Stimulated activated CD8-positive, alpha-beta memory T cell treated with anti-CD3 and anti-CD28 coated beads, Interleukin-4, amount 100 ng/mL, for 1 hour (primary cell): ENCODE measurements around the gene GTF3C4.

Experiments
- DNase-seq, 2 donors: peaks; one replicate each; pipeline ENCODE4 v3.0.0-alpha.2; 2020; ENCODE audit warnings: low read depth in 2 of 2, low spot score in 1 of 2

Gene GTF3C4

GRCh38 chr9:132670457-132671391, at the start of gene GTF3C4:
Gene GTF3C4, plus strand, starts transcription at chr9:132670464. Its CDS starts 135 bp downstream, at chr9:132670599.
- DNase-seq, result peak in 1 of 2 donors; percentile 16

- no peak for DNase-seq
Measured at GRCh38 chr9:132622159-132622558, 48.1 kb upstream of the GTF3C4 start.

DNA sequence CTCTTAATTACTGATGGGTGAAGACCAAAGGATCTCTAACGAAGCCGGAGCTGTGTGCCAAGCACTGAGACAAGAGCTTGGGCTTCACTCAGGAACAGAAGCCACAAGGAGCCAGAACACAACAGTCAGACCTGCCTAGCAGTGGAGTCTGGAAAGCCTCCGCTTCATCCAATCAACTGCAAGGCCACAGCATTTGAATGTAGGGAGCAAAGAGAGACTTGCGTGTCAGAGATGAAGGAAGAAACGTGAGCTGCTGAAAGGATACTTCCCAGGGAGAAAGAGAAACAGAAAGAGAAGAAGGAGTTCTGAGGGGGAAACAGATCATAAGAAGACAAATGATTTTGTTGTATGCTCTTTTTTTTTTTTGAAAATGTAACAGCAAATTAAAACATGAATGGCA, 44.0 kb upstream of the GTF3C4 start:
- no peak for DNase-seq

DNA sequence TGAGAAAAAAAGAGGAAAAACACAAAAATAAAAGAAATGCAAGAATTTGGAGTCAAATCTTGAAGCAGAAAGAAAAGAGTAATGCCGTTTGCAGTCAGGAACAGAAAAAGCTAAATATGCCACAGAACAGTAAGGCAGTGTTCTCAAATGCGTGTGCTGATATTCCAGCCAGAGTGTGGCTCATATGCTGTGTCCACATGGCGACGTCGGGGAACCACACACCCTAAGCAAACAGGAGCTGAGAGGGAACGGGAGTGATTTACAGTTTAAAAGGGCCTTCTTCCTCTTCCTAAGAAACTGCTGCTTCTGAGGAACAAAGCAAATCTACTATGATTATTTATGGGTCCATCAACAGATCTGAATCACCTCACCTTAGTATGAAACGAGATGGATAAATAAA, 43.2 kb upstream of the GTF3C4 start:
- no peak for DNase-seq

- no peak for DNase-seq
Measured at GRCh38 chr9:132627594-132627993, 42.7 kb upstream of the GTF3C4 start.

DNA sequence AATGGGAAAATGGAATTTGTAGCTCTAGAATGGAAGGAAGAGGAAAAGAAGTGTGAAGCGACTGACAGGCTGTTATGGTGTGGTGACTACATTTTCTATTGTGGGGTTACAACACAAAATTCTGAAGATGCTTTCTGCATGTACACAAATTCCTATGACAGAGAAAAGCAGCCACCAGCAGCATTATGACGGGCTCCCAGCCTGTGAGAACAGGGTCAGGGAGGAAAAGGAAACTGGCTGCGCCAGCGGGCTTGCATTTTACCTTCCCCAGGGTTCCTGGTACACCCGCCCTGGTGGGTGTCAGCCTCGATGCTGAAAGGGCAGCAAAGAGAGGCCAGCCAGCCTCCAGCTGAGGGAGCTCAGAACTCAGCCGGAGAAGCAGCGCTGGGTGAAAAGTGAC, 41.5 kb upstream of the GTF3C4 start:
- DNase-seq, result no peak

DNA sequence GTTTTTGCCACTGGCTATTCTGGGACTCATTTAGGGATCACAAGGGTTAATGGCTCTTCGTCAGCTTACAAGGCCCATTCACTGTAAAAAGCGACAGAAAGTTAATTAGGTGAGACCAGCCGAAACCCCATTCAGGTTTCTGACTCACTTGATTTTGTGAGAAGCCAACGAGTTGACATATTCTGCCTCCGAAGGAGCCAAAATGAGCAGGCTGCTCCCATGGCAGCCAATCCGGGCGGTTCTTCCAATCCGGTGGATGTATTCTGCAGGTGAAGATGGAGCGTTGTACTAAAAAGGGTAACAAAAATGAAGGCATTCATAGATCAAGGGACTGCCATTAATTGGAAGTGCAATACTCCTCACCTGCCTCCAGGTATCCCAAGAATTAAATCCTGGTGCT, 40.1 kb upstream of the GTF3C4 start:
- no peak for DNase-seq

DNA sequence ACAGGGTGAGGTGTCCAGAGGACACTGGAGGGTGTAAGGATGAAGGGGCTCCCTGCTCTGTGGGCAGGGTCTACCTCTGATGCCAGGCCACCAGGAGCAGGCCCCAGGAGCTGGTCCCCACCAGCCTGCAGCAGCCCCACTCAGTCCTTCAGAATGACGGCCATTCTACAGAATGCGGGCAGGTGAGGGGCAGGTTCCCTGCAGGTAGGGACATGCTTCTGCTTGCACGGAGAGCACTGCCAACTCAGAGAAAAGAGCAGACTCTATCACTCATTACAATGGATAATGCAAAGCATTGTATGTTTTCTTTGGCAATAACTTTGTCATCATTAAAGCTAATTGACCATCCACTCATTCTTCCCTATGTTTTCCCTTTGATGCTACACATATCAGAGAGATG, 39.5 kb upstream of the GTF3C4 start:
- DNase-seq, result no peak

DNA sequence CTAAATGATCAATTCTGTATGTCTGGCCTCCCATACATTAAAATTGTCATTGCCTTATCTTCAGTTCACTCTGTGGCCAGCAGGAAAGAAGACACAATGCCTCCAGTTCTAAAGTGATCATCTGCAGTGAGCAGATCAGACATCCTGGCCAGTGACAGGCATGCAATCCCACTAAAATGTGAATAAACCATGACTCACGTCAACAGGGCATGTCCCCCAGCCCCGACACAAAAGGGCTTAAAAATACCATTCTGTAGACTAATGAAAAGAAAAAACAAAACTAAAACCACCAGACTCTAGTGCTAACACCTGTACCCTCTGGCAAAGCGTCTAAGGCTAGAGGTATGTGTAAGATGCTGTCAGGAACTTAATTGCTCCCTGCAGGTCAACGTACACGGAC, 39.0 kb upstream of the GTF3C4 start:
- no peak for DNase-seq

DNA sequence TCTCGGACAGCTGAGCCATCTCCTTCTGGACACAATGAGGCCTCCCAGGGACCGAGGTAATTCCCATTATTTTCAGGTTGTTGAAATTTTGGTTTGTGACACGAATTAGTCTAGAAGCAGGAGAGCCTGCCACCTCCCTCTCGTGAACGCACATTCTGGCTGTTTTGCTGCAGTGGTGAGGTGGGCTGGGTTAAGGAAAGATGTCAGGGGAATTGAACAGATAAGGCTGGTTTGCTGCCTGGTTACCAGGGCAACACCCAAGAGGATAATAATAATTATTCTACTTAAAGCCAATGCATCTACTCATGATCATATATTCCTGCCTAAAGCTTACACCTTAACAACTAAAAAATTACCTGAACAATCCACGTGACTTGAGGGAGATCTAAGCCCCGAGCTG, 38.6 kb upstream of the GTF3C4 start:
- no peak for DNase-seq

DNA sequence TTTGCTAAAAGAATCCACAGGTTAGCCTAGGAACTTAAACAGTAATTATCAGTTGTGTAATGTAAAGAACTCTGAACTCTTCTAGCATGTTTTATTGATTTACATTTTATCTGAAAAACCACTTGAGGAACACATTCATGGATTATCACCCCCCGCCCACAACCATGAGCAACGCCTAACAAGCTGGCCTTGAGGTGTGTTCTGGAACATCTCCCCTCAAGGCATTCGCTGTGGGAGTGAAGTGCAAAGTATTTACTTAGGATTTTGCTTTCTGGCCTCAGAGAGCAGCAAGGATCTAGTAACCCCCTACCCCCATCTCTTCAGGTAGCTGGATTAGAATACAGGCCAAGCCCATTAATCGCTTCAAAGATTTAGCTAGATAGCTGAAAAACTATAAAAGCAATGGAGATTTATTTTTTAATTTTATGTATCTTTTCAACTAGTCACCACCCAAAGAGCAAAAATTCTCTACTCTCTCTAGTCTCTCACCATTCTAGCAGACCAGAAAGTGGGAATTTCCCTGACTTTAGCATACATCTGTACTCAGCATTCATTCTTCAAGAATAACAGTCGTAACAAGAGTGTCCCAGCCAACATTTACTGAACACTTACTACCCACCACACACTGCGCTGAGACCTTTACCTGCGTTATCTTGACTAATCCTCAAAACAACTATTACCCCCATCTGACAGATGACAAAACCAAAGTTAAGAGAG, 37.7 kb upstream of the GTF3C4 start:
- no peak for DNase-seq

- DNase-seq, result no peak
Measured at GRCh38 chr9:132634327-132634726, 35.9 kb upstream of the GTF3C4 start.

DNA sequence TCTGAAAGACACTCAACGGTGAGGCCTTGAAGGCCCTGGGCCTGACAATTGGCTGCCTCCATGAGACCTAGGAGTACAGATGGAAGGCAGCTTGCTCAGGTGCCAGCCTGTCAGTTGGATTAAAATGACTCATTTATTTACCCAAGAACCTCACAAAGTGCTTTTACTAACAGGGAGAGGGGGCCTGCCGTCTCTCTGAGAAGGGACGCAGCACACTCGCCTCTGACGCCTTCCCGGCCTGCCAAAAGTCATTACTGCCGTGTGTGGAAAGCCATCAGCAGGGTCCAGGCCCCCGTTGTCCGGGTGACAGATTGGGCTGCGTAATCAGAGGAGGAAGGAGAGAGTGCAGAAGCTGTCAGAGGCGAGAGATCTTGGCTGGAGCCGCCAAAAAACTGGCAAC, 32.9 kb upstream of the GTF3C4 start:
- DNase-seq, result no peak

- no peak for DNase-seq
Measured at GRCh38 chr9:132637801-132638200, 32.5 kb upstream of the GTF3C4 start.

GRCh38 chr9:132638240-132638639, 32.0 kb upstream of the GTF3C4 start:
- no peak for DNase-seq

DNA sequence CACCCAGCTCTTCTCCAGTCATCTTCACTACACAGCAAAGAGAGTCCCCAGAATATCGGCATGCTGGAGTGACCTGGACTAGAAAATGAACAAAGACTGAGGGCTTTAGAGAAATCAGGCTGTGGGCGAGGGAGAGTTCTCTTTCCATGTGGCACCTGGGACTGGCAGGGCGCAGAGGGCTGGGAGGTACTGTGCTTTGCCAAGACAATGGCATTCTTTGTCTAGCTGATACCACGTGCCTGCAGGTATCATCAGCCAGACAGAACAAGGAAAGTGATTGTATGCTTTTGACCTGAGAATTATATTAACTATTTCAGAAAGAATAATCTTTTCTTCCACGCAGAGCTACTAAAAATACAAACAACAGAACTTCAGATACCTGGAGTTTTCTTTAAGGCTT, 30.9 kb upstream of the GTF3C4 start:
- no peak for DNase-seq

GRCh38 chr9:132641216-132641615, 29.0 kb upstream of the GTF3C4 start:
- no peak for DNase-seq

- no peak for DNase-seq
Measured at GRCh38 chr9:132644251-132644650, 26.0 kb upstream of the GTF3C4 start.

DNA sequence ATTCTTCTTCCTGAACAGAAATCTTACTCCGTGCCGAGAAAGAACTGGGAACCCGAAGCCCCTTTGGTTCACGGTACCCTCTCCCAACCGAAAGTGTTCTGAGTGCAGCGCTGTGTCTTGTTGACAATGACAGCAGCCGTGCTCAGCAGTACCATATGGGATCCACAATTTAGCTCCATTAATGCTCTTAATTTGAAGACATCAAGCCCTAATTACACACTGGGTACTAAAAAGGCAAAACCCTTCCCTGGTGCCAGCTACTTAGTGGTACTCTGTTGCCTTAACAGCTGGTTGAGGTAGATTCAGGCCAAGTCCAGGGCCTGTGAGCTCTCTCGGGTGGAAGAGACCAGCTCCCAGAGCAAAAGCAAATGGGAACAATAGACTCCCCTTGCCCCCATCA, 25.0 kb upstream of the GTF3C4 start:
- DNase-seq, result no peak

DNA sequence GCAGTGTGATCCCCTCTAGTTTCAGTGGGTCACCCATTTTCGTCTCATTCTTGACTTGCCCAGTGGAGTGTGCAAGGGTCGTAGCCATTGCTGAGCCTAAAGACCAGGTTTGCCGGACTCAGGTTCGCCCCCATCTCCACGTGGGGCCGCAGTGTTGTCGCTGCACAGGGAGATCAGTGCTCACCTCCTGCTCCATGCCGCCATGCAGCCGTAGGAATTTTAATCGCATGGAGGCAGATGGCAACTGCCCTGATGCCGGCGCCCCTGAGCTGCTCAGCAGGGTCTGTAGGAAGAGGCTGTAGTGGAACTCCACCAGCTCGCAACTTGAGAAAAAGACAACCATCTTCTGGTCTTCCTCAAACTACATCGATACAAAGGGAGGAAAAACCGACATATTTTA, 24.6 kb upstream of the GTF3C4 start:
- no peak for DNase-seq

DNA sequence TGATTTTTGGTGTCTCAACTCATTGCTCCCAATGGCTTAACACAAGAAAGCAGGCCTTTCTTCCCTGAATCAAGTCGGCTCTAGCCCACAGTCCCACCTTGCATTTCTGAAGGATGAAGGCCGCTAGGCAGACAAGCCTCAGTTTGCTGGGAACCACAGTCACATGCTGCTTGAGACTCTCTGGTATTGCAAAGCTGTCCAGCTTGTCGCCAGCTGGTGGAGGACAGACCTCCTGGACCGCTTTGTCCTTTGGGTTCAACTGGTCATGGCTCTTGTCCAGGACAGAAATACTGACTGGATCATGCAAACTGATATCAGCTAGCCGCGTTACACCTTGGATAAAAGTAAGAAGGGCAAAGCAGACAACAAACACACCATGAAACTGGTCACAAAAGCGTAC, 23.5 kb upstream of the GTF3C4 start:
- no peak for DNase-seq

GRCh38 chr9:132647355-132647754, 22.9 kb upstream of the GTF3C4 start:
- no peak for DNase-seq
